GM18511 (cell line): ENCODE results near the gene SFRP2.

Experiments used
- ATAC-seq: cut with Tn5 transposase; IDR thresholded peaks from one replicate; pipeline ENCODE4 v1.9.1; 2021; ENCODE audit warnings: mild to moderate bottlenecking, moderate library complexity; ENCODE audit not compliant: unreplicated experiment

Gene SFRP2

GRCh38 chr4:153733751-153734448, 55.0 kb downstream of the SFRP2 start:
- ATAC-seq: peak; percentile 79

GRCh38 chr4:153731239-153731638, 57.6 kb downstream of the SFRP2 start:
- ATAC-seq: no peak
